T-cell (primary cell): ENCODE data around the gene UBE3D. TPM values are rescaled to one million over a fixed set of nuclear protein-coding genes. Genes with fewer than 3 reads are reported as not detected.

ENCODE experiments used
- ATAC-seq, 4 experiments: fragments of 200-7000 bp in 3 of 4; fragments of 150-1000 bp in 1 of 4; cut with Tn5 transposase; replicated peaks in 1 of 4; 1 replicate in 3 of 4; 2 replicates in 1 of 4; pipeline ENCODE4 v1.10.0; 2021; ENCODE audit warnings: moderate library complexity in 3 of 4, mild to moderate bottlenecking in 2 of 4, moderate number of reproducible peaks in 1 of 4
- CTCF ChIA-PET, 2 donors: fragments of 300-600 bp; sonication (Branson Sonifier 250); formaldehyde crosslinking; loops; one replicate each; lab custom pipeline; 2022; ENCODE audit warnings: antibody characterized with exemption in 2 of 2; lab: Charles Lee
- POLR2A ChIA-PET, 2 donors: fragments of 300-600 bp; sonication (Branson Sonifier 250); formaldehyde crosslinking; loops; one replicate each; lab custom pipeline; 2022; ENCODE audit warnings: antibody characterized with exemption in 2 of 2; lab: Charles Lee
- DNase-seq, 35 experiments: peaks; one replicate each; pipeline versions ENCODE4 v3.0.0 to v3.0.0-alpha.2; 2013 to 2023
- H3K27ac ChIP-seq: one replicate; pipeline ENCODE4 v1.5.1; 2013; ENCODE audit warnings: low read length
- H3K27me3 ChIP-seq, 2 experiments: replicated peaks in 1 of 2; 1 replicate in 1 of 2; 2 replicates in 1 of 2; pipeline versions ENCODE4 v1.6.1 to v1.7.0; 2013; ENCODE audit warnings: low read length in 1 of 2, mixed read lengths in 1 of 2; ENCODE audit not compliant: control insufficient read depth in 2 of 2, insufficient read depth in 2 of 2; ENCODE audit errors: extremely low read depth in 1 of 2
- H3K36me3 ChIP-seq, 2 donors: 1 replicate in 1 of 2; 2 replicates in 1 of 2; pipeline versions ENCODE4 v1.6.1 to v1.7.0; 2013; ENCODE audit warnings: low read length in 1 of 2; ENCODE audit not compliant: control insufficient read depth in 2 of 2, insufficient read depth in 1 of 2; ENCODE audit errors: extremely low read depth in 1 of 2
- H3K4me1 ChIP-seq, 2 experiments: 1 replicate in 1 of 2; 2 replicates in 1 of 2; pipeline versions ENCODE4 v1.6.1 to v1.7.0; 2013; ENCODE audit warnings: low read length in 2 of 2, mixed read lengths in 1 of 2; ENCODE audit not compliant: insufficient read depth in 2 of 2, control insufficient read depth in 1 of 2; ENCODE audit errors: extremely low read depth in 1 of 2
- H3K4me3 ChIP-seq, 2 donors: 1 replicate in 1 of 2; 2 replicates in 1 of 2; pipeline versions ENCODE4 v1.5.1 to v1.7.0; 2013; ENCODE audit warnings: mild to moderate bottlenecking in 2 of 2, low read length in 1 of 2, moderate library complexity in 1 of 2; ENCODE audit not compliant: control insufficient read depth in 1 of 2; ENCODE audit errors: extremely low read depth in 1 of 2
- H3K9me3 ChIP-seq: 2 replicates; pipeline ENCODE4 v1.7.0; 2013
- H3K27ac Mint-ChIP-seq, 2 donors: one replicate each; pipeline ENCODE4 v1.8.0; 2020 to 2021; ENCODE audit warnings: mild to moderate bottlenecking in 2 of 2, mixed read lengths in 2 of 2
- H3K27me3 Mint-ChIP-seq, 2 donors: one replicate each; pipeline ENCODE4 v1.8.0; 2021 to 2022; ENCODE audit warnings: mixed read lengths in 2 of 2
- H3K36me3 Mint-ChIP-seq: one replicate; pipeline ENCODE4 v1.8.0; 2021; ENCODE audit warnings: mixed read lengths
- H3K4me1 Mint-ChIP-seq, 3 donors: one replicate each; pipeline ENCODE4 v1.8.0; 2020 to 2022; ENCODE audit warnings: mixed read lengths in 3 of 3, mild to moderate bottlenecking in 1 of 3
- H3K4me3 Mint-ChIP-seq, 3 donors: one replicate each; pipeline ENCODE4 v1.8.0; 2020 to 2022; ENCODE audit warnings: mild to moderate bottlenecking in 3 of 3, mixed read lengths in 3 of 3, moderate library complexity in 3 of 3
- H3K9me3 Mint-ChIP-seq, 3 donors: one replicate each; pipeline ENCODE4 v1.8.0; 2020 to 2022; ENCODE audit warnings: mixed read lengths in 3 of 3
- WGBS: methylation state at CpG from one replicate; pipeline ENCODE4 v1.1.5; 2013; ENCODE audit warnings: missing lambda C conversion rate; ENCODE audit not compliant: insufficient coverage; 5-methylcytosine and 5-hydroxymethylcytosine counted together
- total RNA-seq, 35 experiments: library from RNA in 6 of 35; stranded (reverse) in 6 of 35; fragments of 120-200 nt in 1 of 35; gene quantifications; one replicate each; pipeline versions ENCODE4 v1.2.1 to v1.2.4 and lab custom pipeline; 2013 to 2026

UBE3D gene
- total RNA-seq, 5 donors from 2014 or later (not counting 1 experiment from before 2014, with no cell fraction given): 6.2 to 9.3 (median 7.1) TPM

- Histone ChIP-seq H3K9me3 (no peaks in the 10 kb centered on the region), H3K4me1 (no peaks in the 10 kb centered on the region), H3K36me3 (peaks cover 0 to 25% of the 10 kb centered on the region in 2 donors), H3K27ac (no peak overlapping the region), H3K4me3 (no peak overlapping the region), H3K27me3 (no peaks in the 10 kb centered on the region)
- Mint-ChIP-seq H3K4me1 (peaks cover 12 to 15% (median 14%) of the 10 kb centered on the region in 3 donors), H3K27me3 (no peaks in the 10 kb centered on the region), H3K36me3 (peaks cover 42% of the 10 kb centered on the region), H3K27ac (no peak overlapping the region), H3K9me3 (peaks cover 0 to 4% (median 2%) of the 10 kb centered on the region in 3 donors), H3K4me3 (no peak overlapping the region)
- WGBS: no CpG with 5 or more reads among the region's 2 CpGs
- ATAC-seq (no peak), DNase-seq (no peak)
- ChIA-PET CTCF (no interaction called here), POLR2A (no interaction called here)
These were observed 31.6 kb upstream of the UBE3D start for GRCh38 chr6:83097204-83097603.

GRCh38 chr6:83096791-83097190, 31.1 kb upstream of the UBE3D start:
- ChIA-PET POLR2A (no interaction called here), CTCF (no interaction called here)
- Histone ChIP-seq H3K4me1 (no peaks in the 10 kb centered on the region), H3K27ac (no peak overlapping the region), H3K36me3 (peaks cover 0 to 21% of the 10 kb centered on the region in 2 donors), H3K27me3 (no peaks in the 10 kb centered on the region), H3K4me3 (no peak overlapping the region), H3K9me3 (no peaks in the 10 kb centered on the region)
- no CpG with 5 or more reads among the region's 2 CpGs for WGBS
- ATAC-seq (no peak), DNase-seq (no peak)
- Mint-ChIP-seq H3K36me3 (peaks cover 38% of the 10 kb centered on the region), H3K27me3 (no peaks in the 10 kb centered on the region), H3K9me3 (peaks cover 0 to 4% (median 2%) of the 10 kb centered on the region in 3 donors), H3K4me3 (no peak overlapping the region), H3K27ac (no peak overlapping the region), H3K4me1 (peaks cover 12 to 17% (median 15%) of the 10 kb centered on the region in 3 donors)

GRCh38 chr6:83092756-83093399, 27.2 kb upstream of the UBE3D start:
- no peak overlapping the region for H3K27ac ChIP-seq
- Mint-ChIP-seq H3K4me3 (no peak overlapping the region), H3K36me3 (peaks cover 32% of the 10 kb centered on the region), H3K9me3 (peaks cover 0 to 4% (median 2%) of the 10 kb centered on the region in 3 donors), H3K27me3 (no peaks in the 10 kb centered on the region), H3K27ac (no peak overlapping the region), H3K4me1 (peaks cover 14 to 24% (median 23%) of the 10 kb centered on the region in 3 donors)
- H3K27me3 ChIP-seq: no peaks in the 10 kb centered on the region
- H3K9me3 ChIP-seq: no peaks in the 10 kb centered on the region
- H3K36me3 ChIP-seq: peaks cover 0 to 1% of the 10 kb centered on the region in 2 donors
- CTCF ChIA-PET: no interaction called here
- no peak for DNase-seq
- H3K4me1 ChIP-seq: no peaks in the 10 kb centered on the region
- no CpG with 5 or more reads among the region's 3 CpGs for WGBS
- H3K4me3 ChIP-seq: no peak overlapping the region
- ATAC-seq: no peak
- POLR2A ChIA-PET: no interaction called here

GRCh38 chr6:83086751-83087150, 21.1 kb upstream of the UBE3D start:
- 22% methylated on average over 2 of the region's 2 CpGs for WGBS
- H3K27ac Mint-ChIP-seq: no peak overlapping the region
- no peaks in the 10 kb centered on the region for H3K27me3 Mint-ChIP-seq
- Histone ChIP-seq H3K4me1 (no peaks in the 10 kb centered on the region), H3K27ac (no peak overlapping the region), H3K36me3 (no peaks in the 10 kb centered on the region), H3K9me3 (no peaks in the 10 kb centered on the region), H3K4me3 (no peak overlapping the region), H3K27me3 (no peaks in the 10 kb centered on the region)
- no peak for DNase-seq
- CTCF ChIA-PET: interaction anchor here in 1 of 2 donors (0.7 to 1.0 kb wide), 2 partner anchors 21 to 23 kb away, joined by 3 to 4 read pairs; partner anchors contain the start of gene UBE3D
- ATAC-seq: no peak
- peaks cover 29 to 35% (median 30%) of the 10 kb centered on the region in 3 donors for H3K4me1 Mint-ChIP-seq
- H3K36me3 Mint-ChIP-seq: peaks cover 32% of the 10 kb centered on the region
- POLR2A ChIA-PET: no interaction called here
- no peaks in the 10 kb centered on the region for H3K9me3 Mint-ChIP-seq
- H3K4me3 Mint-ChIP-seq: no peak overlapping the region

- H3K4me3 Mint-ChIP-seq: no peak overlapping the region
- Histone ChIP-seq H3K4me3 (no peak overlapping the region), H3K4me1 (no peaks in the 10 kb centered on the region), H3K27me3 (no peaks in the 10 kb centered on the region), H3K27ac (no peak overlapping the region), H3K36me3 (no peaks in the 10 kb centered on the region), H3K9me3 (no peaks in the 10 kb centered on the region)
- H3K9me3 Mint-ChIP-seq: no peaks in the 10 kb centered on the region
- H3K27ac Mint-ChIP-seq: no peak overlapping the region
- H3K36me3 Mint-ChIP-seq: peaks cover 27% of the 10 kb centered on the region
- ATAC-seq (no peak), DNase-seq (no peak)
- WGBS: no CpG with 5 or more reads among the region's 1 CpG
- H3K4me1 Mint-ChIP-seq: peaks cover 43 to 51% (median 50%) of the 10 kb centered on the region in 3 donors
- CTCF ChIA-PET: interaction anchor here in 1 of 2 donors (0.7 to 1.1 kb wide), 2 partner anchors 16 to 889 kb away, joined by 3 to 5 read pairs; partner anchors contain the start of gene DOP1A
- POLR2A ChIA-PET: no interaction called here
- no peaks in the 10 kb centered on the region for H3K27me3 Mint-ChIP-seq
These were observed 17.8 kb upstream of the UBE3D start for GRCh38 chr6:83083476-83083875.

- Histone ChIP-seq H3K27me3 (no peaks in the 10 kb centered on the region), H3K4me3 (no peak overlapping the region), H3K36me3 (no peaks in the 10 kb centered on the region), H3K9me3 (no peaks in the 10 kb centered on the region), H3K27ac (no peak overlapping the region), H3K4me1 (peaks cover 0 to 8% of the 10 kb centered on the region in 2 experiments)
- ATAC-seq: no peak
- DNase-seq: no peak
- Mint-ChIP-seq H3K4me3 (no peak overlapping the region), H3K27me3 (no peaks in the 10 kb centered on the region), H3K27ac (no peak overlapping the region), H3K36me3 (peaks cover 17% of the 10 kb centered on the region), H3K9me3 (no peaks in the 10 kb centered on the region), H3K4me1 (peaks cover 32 to 50% (median 43%) of the 10 kb centered on the region in 3 donors)
- ChIA-PET CTCF (interaction anchor here in 1 of 2 donors (1.0 kb wide), 1 partner anchor 16 kb away, joined by 3 read pairs; no protein-coding TSS in a partner anchor), POLR2A (interaction anchor here in 1 of 2 donors (0.6 kb wide), 1 partner anchor 1371 kb away, joined by 3 read pairs; no protein-coding TSS in a partner anchor)
- 100% methylated on average over 1 of the region's 1 CpG for WGBS
These were observed 8.0 kb upstream of the UBE3D start for GRCh38 chr6:83073615-83074014.
